Fibroblast of mammary gland (primary cell): ENCODE measurements around the gene RPL4.

ENCODE experiments used
- DNase-seq: peaks from one replicate; pipeline ENCODE4 v3.0.0-alpha.2; 2010; ENCODE audit warnings: low read depth
- H3K4me3 ChIP-seq: 2 replicates; pipeline ENCODE4 v1.5.1; 2011; ENCODE audit warnings: low read depth, mild to moderate bottlenecking, low read length, moderate library complexity; ENCODE audit not compliant: control insufficient read depth
- TF ChIP-seq, protein P1 (sequence below): conservative IDR thresholded peaks from 2 replicates; pipeline ENCODE4 v1.5.1; 2011; ENCODE audit warnings: low read depth, low read length, inconsistent platforms; ENCODE audit not compliant: control insufficient read depth, insufficient read depth

RPL4 gene

DNA sequence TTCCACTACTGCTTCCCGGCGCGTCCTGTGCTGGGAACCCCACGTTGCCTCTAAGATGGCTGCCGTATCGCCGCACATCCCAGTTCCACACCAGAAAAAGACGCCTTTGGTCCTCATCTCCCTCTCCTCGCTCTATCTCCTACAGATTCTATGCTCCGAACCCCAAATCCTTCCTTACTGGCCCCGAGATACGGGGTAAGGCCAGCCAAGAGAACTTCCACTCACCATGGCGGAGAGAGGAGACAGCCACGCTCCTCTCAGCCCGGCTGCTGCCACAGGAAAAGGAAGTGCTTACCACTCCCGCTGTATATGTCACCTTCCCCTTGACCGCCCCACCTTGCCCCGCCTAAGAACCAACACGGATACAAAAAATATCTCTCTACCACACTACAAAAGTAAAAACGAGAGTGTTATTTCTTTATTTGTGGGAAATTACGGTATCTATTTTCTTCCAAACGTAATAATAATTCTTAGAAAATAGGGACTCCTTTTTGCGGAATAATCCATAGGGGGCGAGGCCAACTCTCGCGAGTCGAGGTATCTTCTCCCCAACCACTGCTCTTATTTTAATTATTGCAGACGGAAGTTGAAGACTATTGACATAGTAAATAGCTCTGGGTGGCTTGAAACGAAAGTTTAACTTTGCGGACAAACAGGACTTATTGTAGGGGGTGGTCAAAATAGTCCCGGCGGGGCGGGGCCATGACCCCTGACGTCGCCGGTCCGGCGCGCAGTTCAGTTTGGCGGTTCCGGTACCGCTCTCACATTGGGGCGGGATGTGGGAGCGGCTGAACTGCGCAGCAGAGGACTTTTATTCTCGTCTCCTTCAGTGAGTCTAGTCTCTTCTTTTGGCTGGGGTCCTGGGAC, at the start of gene RPL4, which contains the start of gene ZWILCH:
Gene RPL4 (minus strand): TSS at position 293 of the 867 bp plus-strand sequence. CDS start 65 bp downstream, at position 228.
Gene ZWILCH (plus strand): TSS at position 764 of the 867 bp plus-strand sequence. CDS start 13 bp downstream, at position 777.
- DNase-seq, result peak; percentile 86
- H3K4me3 ChIP-seq, result peak within 1 kb of the TSS; percentile 88
- TF ChIP-seq, protein P1, sequence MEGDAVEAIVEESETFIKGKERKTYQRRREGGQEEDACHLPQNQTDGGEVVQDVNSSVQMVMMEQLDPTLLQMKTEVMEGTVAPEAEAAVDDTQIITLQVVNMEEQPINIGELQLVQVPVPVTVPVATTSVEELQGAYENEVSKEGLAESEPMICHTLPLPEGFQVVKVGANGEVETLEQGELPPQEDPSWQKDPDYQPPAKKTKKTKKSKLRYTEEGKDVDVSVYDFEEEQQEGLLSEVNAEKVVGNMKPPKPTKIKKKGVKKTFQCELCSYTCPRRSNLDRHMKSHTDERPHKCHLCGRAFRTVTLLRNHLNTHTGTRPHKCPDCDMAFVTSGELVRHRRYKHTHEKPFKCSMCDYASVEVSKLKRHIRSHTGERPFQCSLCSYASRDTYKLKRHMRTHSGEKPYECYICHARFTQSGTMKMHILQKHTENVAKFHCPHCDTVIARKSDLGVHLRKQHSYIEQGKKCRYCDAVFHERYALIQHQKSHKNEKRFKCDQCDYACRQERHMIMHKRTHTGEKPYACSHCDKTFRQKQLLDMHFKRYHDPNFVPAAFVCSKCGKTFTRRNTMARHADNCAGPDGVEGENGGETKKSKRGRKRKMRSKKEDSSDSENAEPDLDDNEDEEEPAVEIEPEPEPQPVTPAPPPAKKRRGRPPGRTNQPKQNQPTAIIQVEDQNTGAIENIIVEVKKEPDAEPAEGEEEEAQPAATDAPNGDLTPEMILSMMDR, result no peak

DNA sequence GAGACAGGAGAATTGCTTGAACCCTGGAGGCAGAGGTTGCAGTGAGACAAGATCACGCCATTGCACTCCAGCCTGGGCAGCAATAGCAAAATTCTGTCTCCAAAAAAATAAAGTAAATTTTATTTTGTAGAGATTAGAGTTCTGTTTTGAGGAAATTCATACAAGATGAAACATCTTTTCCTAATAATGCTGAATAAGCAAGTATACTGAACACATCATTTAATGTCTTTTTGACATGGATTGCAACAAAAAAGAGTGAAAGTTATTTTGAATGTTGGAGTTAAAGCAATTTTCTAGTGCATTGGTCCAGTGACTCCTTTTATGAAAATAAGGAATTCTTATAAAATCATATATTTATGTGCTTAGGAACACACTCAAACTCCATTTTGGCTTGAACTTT, 40.6 kb upstream of the RPL4 start:
- TF ChIP-seq, protein P1, result no peak
- H3K4me3 ChIP-seq, result no peak overlapping the region
- DNase-seq, result no peak

DNA sequence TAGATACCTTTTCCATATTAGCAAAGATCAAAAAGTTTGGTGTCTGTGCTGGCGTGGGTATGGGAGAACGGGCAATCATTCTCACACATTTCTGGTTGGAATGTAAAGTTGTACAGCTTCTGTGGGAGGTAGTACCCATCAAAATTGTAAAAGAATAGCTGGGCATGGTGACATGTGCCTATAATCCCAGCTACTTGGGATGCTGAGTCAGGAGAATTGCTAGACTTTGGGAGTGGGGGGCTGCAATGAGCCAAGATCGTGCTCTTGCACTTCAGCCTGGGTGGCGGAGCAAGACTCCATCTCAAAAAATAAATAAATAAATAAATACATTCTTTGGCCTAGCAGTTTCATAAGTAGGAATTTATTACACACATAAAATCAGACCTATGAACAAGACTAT, 38.2 kb upstream of the RPL4 start:
- DNase-seq, result no peak
- no peak overlapping the region for H3K4me3 ChIP-seq
- TF ChIP-seq, protein P1, result no peak

DNA sequence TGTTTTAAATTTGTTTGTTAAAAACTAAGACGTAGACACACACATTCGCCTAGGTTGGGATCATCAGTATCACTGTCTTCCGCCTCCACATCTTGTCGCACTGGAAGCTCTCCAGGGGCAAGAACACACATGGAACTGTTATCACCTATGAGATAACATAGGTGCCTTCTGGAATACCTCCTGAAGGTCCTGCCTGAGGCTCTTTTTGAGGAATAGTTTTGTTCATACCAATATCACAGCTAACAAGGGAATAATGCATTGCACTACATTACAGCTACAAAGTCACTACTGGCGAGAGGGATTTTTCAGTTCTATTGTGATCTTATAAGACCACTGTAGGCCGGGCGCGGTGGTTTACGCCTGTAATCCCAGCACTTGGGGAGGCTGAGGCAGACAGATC, 30.4 kb upstream of the RPL4 start:
- no peak for DNase-seq
- H3K4me3 ChIP-seq, result no peak overlapping the region
- TF ChIP-seq, protein P1, result no peak

DNA sequence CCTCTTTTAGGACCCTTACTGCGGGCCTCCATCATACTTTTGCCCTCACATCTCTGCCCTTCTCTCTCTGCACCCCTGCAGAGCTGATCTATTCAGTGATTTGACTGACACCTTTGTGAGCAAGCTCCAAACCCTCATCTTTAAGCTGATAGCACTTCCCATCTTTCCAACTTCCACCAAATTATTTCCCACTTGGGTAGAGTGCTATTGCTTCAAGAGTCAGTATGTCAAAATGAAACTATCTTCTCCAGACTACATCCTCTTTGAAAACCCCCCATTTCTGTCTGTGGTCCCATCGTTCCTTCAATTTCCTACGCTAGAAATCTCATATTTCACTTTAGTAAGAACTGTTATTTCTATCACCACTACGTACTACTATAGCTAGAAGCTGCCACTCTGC, 20.2 kb upstream of the RPL4 start:
- H3K4me3 ChIP-seq, result no peak overlapping the region
- TF ChIP-seq, protein P1, result no peak
- DNase-seq, result no peak

DNA sequence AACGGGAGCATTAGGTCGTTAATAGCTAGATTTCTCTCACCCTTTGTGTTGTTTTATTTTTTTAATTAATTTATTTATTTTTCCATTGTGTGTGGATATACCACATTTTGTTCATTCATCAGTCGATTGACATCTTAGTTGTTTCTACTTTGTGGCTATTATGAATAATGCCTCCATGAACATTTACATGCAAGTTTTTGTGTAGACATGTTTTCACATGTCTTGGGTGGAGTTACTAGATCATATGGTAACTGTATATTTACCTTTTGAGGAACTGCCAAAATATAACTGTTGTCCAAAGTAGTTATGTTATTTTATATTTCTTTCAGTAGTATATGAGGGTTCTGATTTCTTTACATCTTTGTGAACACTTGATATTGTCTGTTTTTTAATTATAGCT, 19.3 kb upstream of the RPL4 start:
- no peak for DNase-seq
- TF ChIP-seq, protein P1, result no peak
- no peak overlapping the region for H3K4me3 ChIP-seq
